Measurements from ENCODE around the gene MALRD1.

Gene MALRD1

GRCh38 chr10:19676063-19676462 lies 627.5 kb downstream of the MALRD1 start:
- TF ChIP-seq GATA1 (IDR thresholded peaks at IDR 0.05; ENCODE audit: low read depth, low read length) (no peak), POLR2A (IDR thresholded peaks at IDR 0.05; ENCODE audit: low read length) (no peak)
- no peak for DNase-seq

- TF ChIP-seq POLR2A (IDR thresholded peaks at IDR 0.05; ENCODE audit: low read length) (no peak), GATA1 (IDR thresholded peaks at IDR 0.05; ENCODE audit: low read depth, low read length) (no peak)
- DNase-seq = no peak
Observed at GRCh38 chr10:19683356-19683755, 634.8 kb downstream of the MALRD1 start.

GRCh38 chr10:19683960-19684359 lies 635.4 kb downstream of the MALRD1 start:
- TF ChIP-seq POLR2A (IDR thresholded peaks at IDR 0.05; ENCODE audit: low read length) = no peak
- no peak for TF ChIP-seq GATA1 (IDR thresholded peaks at IDR 0.05; ENCODE audit: low read depth, low read length)
- DNase-seq = no peak

GRCh38 chr10:19688344-19688743 lies 639.7 kb downstream of the MALRD1 start:
- no peak for TF ChIP-seq POLR2A (IDR thresholded peaks at IDR 0.05; ENCODE audit: low read length)
- TF ChIP-seq GATA1 (IDR thresholded peaks at IDR 0.05; ENCODE audit: low read depth, low read length) = no peak
- DNase-seq = no peak

- no peak for TF ChIP-seq POLR2A (IDR thresholded peaks at IDR 0.05; ENCODE audit: low read length)
- no peak for TF ChIP-seq GATA1 (IDR thresholded peaks at IDR 0.05; ENCODE audit: low read depth, low read length)
- no peak for DNase-seq
Observed at GRCh38 chr10:19689231-19689630, 640.6 kb downstream of the MALRD1 start.

- DNase-seq = no peak
- TF ChIP-seq GATA1 (IDR thresholded peaks at IDR 0.05; ENCODE audit: low read depth, low read length) = no peak
- TF ChIP-seq POLR2A (IDR thresholded peaks at IDR 0.05; ENCODE audit: low read length) = no peak
Observed at GRCh38 chr10:19699299-19699698, 650.7 kb downstream of the MALRD1 start.

GRCh38 chr10:19701427-19702052 lies 652.9 kb downstream of the MALRD1 start:
- DNase-seq = no peak
- TF ChIP-seq GATA1 (IDR thresholded peaks at IDR 0.05; ENCODE audit: low read depth, low read length) (no peak), POLR2A (IDR thresholded peaks at IDR 0.05; ENCODE audit: low read length) (no peak)

GRCh38 chr10:19702215-19702614 lies 653.6 kb downstream of the MALRD1 start:
- no peak for TF ChIP-seq GATA1 (IDR thresholded peaks at IDR 0.05; ENCODE audit: low read depth, low read length)
- TF ChIP-seq POLR2A (IDR thresholded peaks at IDR 0.05; ENCODE audit: low read length) = no peak
- DNase-seq = no peak

GRCh38 chr10:19704544-19704943 lies 655.9 kb downstream of the MALRD1 start:
- no peak for DNase-seq
- TF ChIP-seq GATA1 (IDR thresholded peaks at IDR 0.05; ENCODE audit: low read depth, low read length) (no peak), POLR2A (IDR thresholded peaks at IDR 0.05; ENCODE audit: low read length) (no peak)

- no peak for DNase-seq
- TF ChIP-seq POLR2A (IDR thresholded peaks at IDR 0.05; ENCODE audit: low read length) = no peak
- TF ChIP-seq GATA1 (IDR thresholded peaks at IDR 0.05; ENCODE audit: low read depth, low read length) = no peak
Observed at GRCh38 chr10:19705250-19705649, 656.6 kb downstream of the MALRD1 start.

GRCh38 chr10:19706904-19707303 lies 658.3 kb downstream of the MALRD1 start:
- DNase-seq = no peak
- TF ChIP-seq POLR2A (IDR thresholded peaks at IDR 0.05; ENCODE audit: low read length) (no peak), GATA1 (IDR thresholded peaks at IDR 0.05; ENCODE audit: low read depth, low read length) (no peak)

GRCh38 chr10:19707376-19707775 lies 658.8 kb downstream of the MALRD1 start:
- no peak for TF ChIP-seq GATA1 (IDR thresholded peaks at IDR 0.05; ENCODE audit: low read depth, low read length)
- no peak for TF ChIP-seq POLR2A (IDR thresholded peaks at IDR 0.05; ENCODE audit: low read length)
- DNase-seq = no peak

- no peak for DNase-seq
- no peak for TF ChIP-seq GATA1 (IDR thresholded peaks at IDR 0.05; ENCODE audit: low read depth, low read length)
- no peak for TF ChIP-seq POLR2A (IDR thresholded peaks at IDR 0.05; ENCODE audit: low read length)
Observed at GRCh38 chr10:19708031-19708430, 659.4 kb downstream of the MALRD1 start.

GRCh38 chr10:19710600-19710999 lies 662.0 kb downstream of the MALRD1 start:
- TF ChIP-seq GATA1 (IDR thresholded peaks at IDR 0.05; ENCODE audit: low read depth, low read length) = no peak
- no peak for TF ChIP-seq POLR2A (IDR thresholded peaks at IDR 0.05; ENCODE audit: low read length)
- DNase-seq = no peak

- DNase-seq = no peak
- TF ChIP-seq POLR2A (IDR thresholded peaks at IDR 0.05; ENCODE audit: low read length) (no peak), GATA1 (IDR thresholded peaks at IDR 0.05; ENCODE audit: low read depth, low read length) (no peak)
Observed at GRCh38 chr10:19713159-19713558, 664.6 kb downstream of the MALRD1 start.

Measured in erythroblast (primary cell).